ENCODE results near the gene CFAP65. TPM values are rescaled to one million over a fixed set of nuclear protein-coding genes. Genes with fewer than 3 reads are reported as not detected.

CFAP65 gene
- total and polyA plus RNA-seq, 2 of the 13 experiments (the other 11 are each of a cell fraction or from before 2014, with no cell fraction given) = 0.05 TPM; not detected in 1

DNA sequence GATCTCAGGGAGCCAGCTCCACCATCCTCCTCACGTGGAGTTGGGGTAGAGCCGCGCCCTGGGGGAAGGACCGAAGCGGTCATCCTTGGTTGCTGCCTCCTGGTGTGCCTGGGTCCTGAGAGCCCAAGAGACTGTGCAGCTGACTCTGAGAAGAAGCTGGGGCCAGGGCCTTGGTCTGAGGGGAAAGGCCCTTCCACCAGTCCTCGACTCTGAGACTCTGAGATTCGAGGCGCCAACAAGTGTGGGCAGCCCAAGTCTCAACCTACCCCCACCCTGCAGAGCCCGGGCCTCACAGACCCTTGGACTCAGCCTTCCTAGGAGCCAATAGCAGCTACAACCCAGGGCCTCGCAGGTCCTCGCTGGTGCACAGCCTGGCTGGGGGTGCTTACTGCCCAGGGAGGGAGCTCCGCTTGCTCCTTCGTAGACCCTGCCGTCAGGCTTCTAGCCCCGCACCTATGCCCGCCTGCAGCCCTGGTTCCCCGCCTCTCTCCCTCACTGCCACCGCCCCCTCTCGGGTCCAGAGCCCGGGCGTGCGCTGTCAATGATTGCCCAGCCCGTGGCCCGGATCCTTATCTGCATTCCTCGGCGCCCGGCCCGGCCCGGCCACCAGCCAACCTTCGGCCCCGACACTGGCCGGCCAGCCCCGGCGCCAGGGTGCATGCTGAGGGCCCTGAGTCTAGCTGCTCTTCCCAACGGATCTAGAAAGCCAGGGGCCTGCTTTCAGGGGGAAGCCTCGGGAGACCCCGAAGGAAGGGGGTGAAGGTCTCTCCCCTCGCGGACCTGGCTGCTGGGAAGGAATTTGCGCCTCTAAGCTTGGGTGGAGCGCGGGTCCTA, 17.4 kb upstream of the CFAP65 start (continued):
- TF ChIP-seq IKZF5 (CRISPR knock-in tag; IDR thresholded peaks at IDR 0.05) (peak; percentile 76), POLR2A (IDR thresholded peaks at IDR 0.05; ENCODE audit: insufficient read depth in 1 of 2, low read depth in 2 of 2, low read length in 2 of 2) (peak in 1 of 2 experiments; percentile 60; a peak in 2 of 4 replicates), MLLT10 (CRISPR knock-in tag; IDR thresholded peaks at IDR 0.05) (no peak), ZNF12 (CRISPR knock-in tag; IDR thresholded peaks at IDR 0.05) (peak; percentile 32; the same call in 1 of the 2 replicates), KLF12 (CRISPR knock-in tag; IDR thresholded peaks at IDR 0.05; ENCODE audit: borderline replicate concordance) (no peak; the same call in 1 of the 2 replicates), PPARG (CRISPR knock-in tag; conservative IDR thresholded peaks at IDR 0.05) (peak; percentile 75), ZNF816 (CRISPR knock-in tag; IDR thresholded peaks at IDR 0.05; ENCODE audit: borderline replicate concordance) (peak; percentile 71; the same call in 1 of the 2 replicates), GMEB1 (CRISPR knock-in tag; IDR thresholded peaks at IDR 0.05; ENCODE audit: borderline replicate concordance) (0 out of 2 replicates have a peak, but pooled peaks have one; percentile 21), ZNF563 (CRISPR knock-in tag; IDR thresholded peaks at IDR 0.05) (0 out of 2 replicates have a peak, but pooled peaks have one; percentile 36), ARNTL (CRISPR knock-in tag; IDR thresholded peaks at IDR 0.05) (0 out of 2 replicates have a peak, but pooled peaks have one; percentile 32), ZNF446 (CRISPR knock-in tag; IDR thresholded peaks at IDR 0.05) (no peak), ZNF891 (CRISPR knock-in tag; IDR thresholded peaks at IDR 0.05) (peak; percentile 99), MIER2 (CRISPR knock-in tag; IDR thresholded peaks at IDR 0.05) (peak; percentile 68), ZNF10 (CRISPR knock-in tag; IDR thresholded peaks at IDR 0.05; ENCODE audit: borderline replicate concordance, low read depth) (no peak), GATA4 (IDR thresholded peaks at IDR 0.05; ENCODE audit: borderline replicate concordance, low read depth) (peak; percentile 38; the same call in 1 of the 2 replicates), ZNF615 (CRISPR knock-in tag; IDR thresholded peaks at IDR 0.05; ENCODE audit: borderline replicate concordance) (no peak), ZNF550 (CRISPR knock-in tag; IDR thresholded peaks at IDR 0.05; ENCODE audit: borderline replicate concordance) (0 out of 2 replicates have a peak, but pooled peaks have one; percentile 63), FOXA3 (CRISPR knock-in tag; IDR thresholded peaks at IDR 0.05) (peak; percentile 62), ZNF501 (CRISPR knock-in tag; IDR thresholded peaks at IDR 0.05) (no peak), CHCHD3 (CRISPR knock-in tag; IDR thresholded peaks at IDR 0.05) (no peak), ZNF790 (CRISPR knock-in tag; IDR thresholded peaks at IDR 0.05; ENCODE audit: borderline replicate concordance) (0 out of 2 replicates have a peak, but pooled peaks have one; percentile 63), KDM3A (CRISPR knock-in tag; IDR thresholded peaks at IDR 0.05; ENCODE audit: low read depth) (peak; percentile 86; the same call in 1 of the 2 replicates), NFYB (CRISPR knock-in tag; IDR thresholded peaks at IDR 0.05) (peak; percentile 34; the same call in 1 of the 2 replicates)
- TF ChIP-seq, protein P1, sequence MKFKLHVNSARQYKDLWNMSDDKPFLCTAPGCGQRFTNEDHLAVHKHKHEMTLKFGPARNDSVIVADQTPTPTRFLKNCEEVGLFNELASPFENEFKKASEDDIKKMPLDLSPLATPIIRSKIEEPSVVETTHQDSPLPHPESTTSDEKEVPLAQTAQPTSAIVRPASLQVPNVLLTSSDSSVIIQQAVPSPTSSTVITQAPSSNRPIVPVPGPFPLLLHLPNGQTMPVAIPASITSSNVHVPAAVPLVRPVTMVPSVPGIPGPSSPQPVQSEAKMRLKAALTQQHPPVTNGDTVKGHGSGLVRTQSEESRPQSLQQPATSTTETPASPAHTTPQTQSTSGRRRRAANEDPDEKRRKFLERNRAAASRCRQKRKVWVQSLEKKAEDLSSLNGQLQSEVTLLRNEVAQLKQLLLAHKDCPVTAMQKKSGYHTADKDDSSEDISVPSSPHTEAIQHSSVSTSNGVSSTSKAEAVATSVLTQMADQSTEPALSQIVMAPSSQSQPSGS (CRISPR knock-in tag; IDR thresholded peaks at IDR 0.05) = peak; percentile 66; the same call in 1 of the 2 replicates

Measured in HepG2 (cell line).